ENCODE results near the gene IL1RN.

The IL1RN gene

GRCh38 chr2:113169586-113169985, 42.2 kb downstream of the IL1RN start:
- Histone ChIP-seq H3K4me3 (no peak overlapping the region), H3K27ac (no peak overlapping the region)
- DNase-seq (ENCODE audit: low spot score) = peak; percentile 4
- TF ChIP-seq, protein P1, sequence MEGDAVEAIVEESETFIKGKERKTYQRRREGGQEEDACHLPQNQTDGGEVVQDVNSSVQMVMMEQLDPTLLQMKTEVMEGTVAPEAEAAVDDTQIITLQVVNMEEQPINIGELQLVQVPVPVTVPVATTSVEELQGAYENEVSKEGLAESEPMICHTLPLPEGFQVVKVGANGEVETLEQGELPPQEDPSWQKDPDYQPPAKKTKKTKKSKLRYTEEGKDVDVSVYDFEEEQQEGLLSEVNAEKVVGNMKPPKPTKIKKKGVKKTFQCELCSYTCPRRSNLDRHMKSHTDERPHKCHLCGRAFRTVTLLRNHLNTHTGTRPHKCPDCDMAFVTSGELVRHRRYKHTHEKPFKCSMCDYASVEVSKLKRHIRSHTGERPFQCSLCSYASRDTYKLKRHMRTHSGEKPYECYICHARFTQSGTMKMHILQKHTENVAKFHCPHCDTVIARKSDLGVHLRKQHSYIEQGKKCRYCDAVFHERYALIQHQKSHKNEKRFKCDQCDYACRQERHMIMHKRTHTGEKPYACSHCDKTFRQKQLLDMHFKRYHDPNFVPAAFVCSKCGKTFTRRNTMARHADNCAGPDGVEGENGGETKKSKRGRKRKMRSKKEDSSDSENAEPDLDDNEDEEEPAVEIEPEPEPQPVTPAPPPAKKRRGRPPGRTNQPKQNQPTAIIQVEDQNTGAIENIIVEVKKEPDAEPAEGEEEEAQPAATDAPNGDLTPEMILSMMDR (IDR thresholded peaks at IDR 0.05) = no peak

GRCh38 chr2:113171334-113172075, 44.1 kb downstream of the IL1RN start:
- Histone ChIP-seq H3K27ac (no peak overlapping the region), H3K4me3 (no peak overlapping the region)
- TF ChIP-seq, protein P1 (IDR thresholded peaks at IDR 0.05) = no peak
- no peak for DNase-seq (ENCODE audit: low spot score)

GRCh38 chr2:113172721-113173541, 45.5 kb downstream of the IL1RN start:
- TF ChIP-seq, protein P1 (IDR thresholded peaks at IDR 0.05) = no peak
- DNase-seq (ENCODE audit: low spot score) = no peak
- Histone ChIP-seq H3K27ac (peak overlapping the region in 1 of 2 donors; percentile 27), H3K4me3 (no peak overlapping the region)

DNA sequence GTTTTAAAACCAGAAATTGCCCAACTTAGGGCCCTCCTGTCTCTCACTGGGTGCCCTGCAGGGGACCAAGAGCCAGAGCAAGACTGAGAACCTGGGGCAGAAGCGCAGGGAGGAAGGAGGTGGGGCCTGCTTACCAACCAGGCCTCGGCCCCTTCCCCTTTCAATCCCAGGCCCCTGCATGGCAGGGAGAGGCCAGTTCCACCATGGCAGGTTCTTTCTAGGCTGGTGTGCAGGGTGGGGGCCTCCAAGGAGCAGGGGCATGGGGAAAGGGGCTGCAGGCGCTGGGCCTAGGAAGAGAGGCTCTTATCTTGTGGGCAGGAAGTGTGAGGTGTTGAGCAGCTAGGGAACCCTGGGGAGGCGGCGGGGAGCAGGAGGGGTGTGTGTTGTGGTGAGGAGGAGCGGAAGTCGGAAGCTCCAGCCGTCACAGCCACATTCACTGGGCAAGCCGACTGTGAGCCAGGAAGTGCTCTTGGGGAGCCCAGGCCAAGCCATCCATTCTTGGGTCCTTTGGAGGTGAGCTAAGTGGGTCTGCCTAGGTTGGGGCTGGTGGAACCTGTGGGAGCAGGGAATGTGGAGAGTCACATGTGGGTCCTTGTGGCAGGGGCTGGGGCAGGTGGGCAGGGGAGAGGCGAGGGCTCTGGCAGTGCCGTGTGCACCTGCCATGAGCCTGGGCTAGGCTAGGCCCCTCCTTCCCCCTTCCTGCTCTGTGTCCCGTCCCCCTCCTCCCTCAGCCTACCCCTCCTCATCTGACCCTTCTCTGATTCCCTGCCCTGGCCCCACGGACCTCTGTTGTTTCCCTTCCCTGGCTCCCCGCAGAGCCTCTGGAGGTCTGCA, 46.4 kb downstream of the IL1RN start, which contains the start of gene PSD4:
PSD4 (plus strand) TSS at position 430 of the 834 bp plus-strand sequence. CDS start 8,486 bp downstream, outside the sequence.
- H3K4me3 ChIP-seq = peak within 1 kb of the TSS; percentile 57
- H3K27ac ChIP-seq = peak within 1 kb of the TSS; percentile 27 to 60
- DNase-seq (ENCODE audit: low spot score) = no peak
- TF ChIP-seq, protein P1 (IDR thresholded peaks at IDR 0.05) = no peak

GRCh38 chr2:113174376-113174750, 47.0 kb downstream of the IL1RN start:
- DNase-seq (ENCODE audit: low spot score) = no peak
- Histone ChIP-seq H3K27ac (peak overlapping the region in 1 of 2 donors; percentile 60), H3K4me3 (peak overlapping the region; percentile 57)
- TF ChIP-seq, protein P1 (IDR thresholded peaks at IDR 0.05) = no peak

- H3K27ac ChIP-seq = no peak overlapping the region
- peak overlapping the region; percentile 57 for H3K4me3 ChIP-seq
Observed at GRCh38 chr2:113175042-113175628, 47.7 kb downstream of the IL1RN start.

More at GRCh38 chr2:113175042-113175628, 47.7 kb downstream of the IL1RN start:
- no peak for DNase-seq (ENCODE audit: low spot score)
- TF ChIP-seq, protein P1 (IDR thresholded peaks at IDR 0.05) = no peak
